Activated CD4-positive, alpha-beta T cell treated with anti-CD3 and anti-CD28 coated beads for 36 hours (primary cell): ENCODE measurements around the gene PEX26. TPM values are rescaled to one million over a fixed set of nuclear protein-coding genes. Genes with fewer than 3 reads are reported as not detected.
"Not testable (repeated sequence)": the region's sequence is repeated elsewhere in the genome, so short reads cannot be mapped to it uniquely, and the experiment has no call there.

Experiments used
- ATAC-seq: fragments of 200-7000 bp; cut with Tn5 transposase; one replicate; pipeline ENCODE4 v1.10.0; 2021; ENCODE audit warnings: mild to moderate bottlenecking, moderate library complexity
- CTCF ChIA-PET: fragments of 350-600 bp; sonication (Branson Sonifier 250); formaldehyde crosslinking; loops from one replicate; lab custom pipeline; 2021; ENCODE audit warnings: antibody characterized with exemption; lab: Charles Lee
- POLR2A ChIA-PET: fragments of 350-600 bp; sonication (Branson Sonifier 250); formaldehyde crosslinking; loops from one replicate; lab custom pipeline; 2021; ENCODE audit warnings: antibody characterized with exemption, inconsistent platforms; lab: Charles Lee
- DNase-seq: peaks from one replicate; pipeline ENCODE4 v3.0.0-alpha.2; 2020
- H3K27ac Mint-ChIP-seq: one replicate; pipeline ENCODE4 v1.8.0; 2021; ENCODE audit warnings: mixed read lengths
- H3K27me3 Mint-ChIP-seq: one replicate; pipeline ENCODE4 v1.8.0; 2021; ENCODE audit warnings: mixed read lengths
- H3K36me3 Mint-ChIP-seq: one replicate; pipeline ENCODE4 v1.8.0; 2021; ENCODE audit warnings: low read depth, mixed read lengths
- H3K4me1 Mint-ChIP-seq: one replicate; pipeline ENCODE4 v1.8.0; 2021; ENCODE audit warnings: mixed read lengths
- H3K4me3 Mint-ChIP-seq: one replicate; pipeline ENCODE4 v1.8.0; 2021; ENCODE audit warnings: mild to moderate bottlenecking, moderate library complexity, mixed read lengths
- H3K9me3 Mint-ChIP-seq: one replicate; pipeline ENCODE4 v1.8.0; 2021; ENCODE audit warnings: low read depth, mixed read lengths
- intact Hi-C, 2 experiments: fragments of 100-400 bp; cut with DNase I in 1 of 2; cut with micrococcal nuclease in 1 of 2; formaldehyde crosslinking; loops; one replicate each; pipeline versions ENCODE4 v1.14.2 to v1.15.1; 2022 to 2024; cut with DNase I, micrococcal nuclease
- total RNA-seq, 2 experiments: library from RNA; stranded (reverse); gene quantifications; one replicate each; pipeline ENCODE4 v1.2.3, GENCODE V29; 2021

Gene PEX26
- total RNA-seq, 2 experiments from 2014 or later: 50.7 to 58.0 TPM

- H3K27ac Mint-ChIP-seq: no peak overlapping the region
- ATAC-seq (no peak), DNase-seq (no peak)
- H3K4me1 Mint-ChIP-seq: no peaks in the 10 kb centered on the region
- peaks cover 2% of the 10 kb centered on the region for H3K27me3 Mint-ChIP-seq
- ChIA-PET POLR2A (no interaction called here), CTCF (interaction anchor here (1.1 kb wide), 1 partner anchor 19 kb away, joined by 4 read pairs; no protein-coding TSS in a partner anchor)
- no peaks in the 10 kb centered on the region for H3K36me3 Mint-ChIP-seq
- H3K9me3 Mint-ChIP-seq: no peaks in the 10 kb centered on the region
- no peak overlapping the region for H3K4me3 Mint-ChIP-seq
- intact Hi-C loops: no loop called here
These were observed 33.1 kb upstream of the PEX26 start for GRCh38 chr22:18044548-18045271.

- H3K27me3 Mint-ChIP-seq: peaks cover 5% of the 10 kb centered on the region
- intact Hi-C loops: no loop called here
- no peak overlapping the region for H3K4me3 Mint-ChIP-seq
- no peaks in the 10 kb centered on the region for H3K36me3 Mint-ChIP-seq
- no peaks in the 10 kb centered on the region for H3K4me1 Mint-ChIP-seq
- CTCF ChIA-PET: interaction anchor here (0.6 to 1.0 kb wide), 2 partner anchors 12 to 32 kb away, joined by 3 read pairs; partner anchors contain the start of gene PEX26
- DNase-seq (no peak), ATAC-seq (no peak)
- POLR2A ChIA-PET: no interaction called here
- no peaks in the 10 kb centered on the region for H3K9me3 Mint-ChIP-seq
- H3K27ac Mint-ChIP-seq: no peak overlapping the region
These were observed 32.0 kb upstream of the PEX26 start for GRCh38 chr22:18045794-18046193.

GRCh38 chr22:18048041-18048440 lies 29.7 kb upstream of the PEX26 start:
- ATAC-seq (no peak), DNase-seq (no peak)
- H3K27me3 Mint-ChIP-seq: peaks cover 5% of the 10 kb centered on the region
- H3K4me1 Mint-ChIP-seq: no peaks in the 10 kb centered on the region
- ChIA-PET CTCF (no interaction called here), POLR2A (no interaction called here)
- no peak overlapping the region for H3K27ac Mint-ChIP-seq
- H3K4me3 Mint-ChIP-seq: no peak overlapping the region
- no peaks in the 10 kb centered on the region for H3K9me3 Mint-ChIP-seq
- H3K36me3 Mint-ChIP-seq: no peaks in the 10 kb centered on the region
- intact Hi-C loops: no loop called here

- Mint-ChIP-seq H3K27ac (no peak overlapping the region), H3K4me1 (no peaks in the 10 kb centered on the region), H3K4me3 (no peak overlapping the region), H3K36me3 (no peaks in the 10 kb centered on the region), H3K9me3 (no peaks in the 10 kb centered on the region), H3K27me3 (peaks cover 5% of the 10 kb centered on the region)
- intact Hi-C loops: no loop called here
- no peak for ATAC-seq
- CTCF ChIA-PET: no interaction called here
- POLR2A ChIA-PET: no interaction called here
- no peak for DNase-seq
These were observed 29.3 kb upstream of the PEX26 start for GRCh38 chr22:18048441-18048898.

GRCh38 chr22:18050065-18050464 lies 27.7 kb upstream of the PEX26 start:
- peaks cover 5% of the 10 kb centered on the region for H3K27me3 Mint-ChIP-seq
- no peaks in the 10 kb centered on the region for H3K4me1 Mint-ChIP-seq
- no peak overlapping the region for H3K27ac Mint-ChIP-seq
- ChIA-PET POLR2A (no interaction called here), CTCF (no interaction called here)
- DNase-seq: no peak
- no peaks in the 10 kb centered on the region for H3K9me3 Mint-ChIP-seq
- H3K36me3 Mint-ChIP-seq: no peaks in the 10 kb centered on the region
- H3K4me3 Mint-ChIP-seq: no peak overlapping the region
- no peak for ATAC-seq
- intact Hi-C loops: no loop called here

GRCh38 chr22:18051113-18051512 lies 26.7 kb upstream of the PEX26 start:
- H3K36me3 Mint-ChIP-seq, H3K9me3 Mint-ChIP-seq, CTCF ChIA-PET, DNase-seq, H3K4me1 Mint-ChIP-seq, H3K27me3 Mint-ChIP-seq, ATAC-seq, H3K27ac Mint-ChIP-seq, POLR2A ChIA-PET, intact Hi-C loops, H3K4me3 Mint-ChIP-seq: not testable (repeated sequence)

- not testable (repeated sequence) for H3K9me3 Mint-ChIP-seq, ATAC-seq
- POLR2A ChIA-PET: interaction anchor here (1.2 kb wide), 1 partner anchor 24 kb away, joined by 3 read pairs; the partner anchor contains the start of gene PEX26
These were observed 24.4 kb upstream of the PEX26 start for GRCh38 chr22:18053216-18053946.

GRCh38 chr22:18055619-18056160 lies 22.1 kb upstream of the PEX26 start:
- CTCF ChIA-PET: interaction anchor here (0.9 to 1.2 kb wide), 2 partner anchors 20 to 45 kb away, joined by 3 to 6 read pairs; no protein-coding TSS in a partner anchor
- ATAC-seq (no peak), DNase-seq (no peak)
- Mint-ChIP-seq H3K36me3 (no peaks in the 10 kb centered on the region), H3K9me3 (no peaks in the 10 kb centered on the region), H3K27ac (no peak overlapping the region), H3K4me1 (no peaks in the 10 kb centered on the region), H3K27me3 (peaks cover 8% of the 10 kb centered on the region), H3K4me3 (no peak overlapping the region)
- POLR2A ChIA-PET: no interaction called here
- intact Hi-C loops: no loop called here

More at GRCh38 chr22:18053216-18053946, 24.4 kb upstream of the PEX26 start:
- intact Hi-C loops, H3K4me3 Mint-ChIP-seq, H3K27ac Mint-ChIP-seq, CTCF ChIA-PET, H3K27me3 Mint-ChIP-seq, H3K4me1 Mint-ChIP-seq, DNase-seq, H3K36me3 Mint-ChIP-seq: not testable (repeated sequence)

- no peaks in the 10 kb centered on the region for H3K4me1 Mint-ChIP-seq
- H3K27ac Mint-ChIP-seq: no peak overlapping the region
- DNase-seq (no peak), ATAC-seq (no peak)
- ChIA-PET POLR2A (no interaction called here), CTCF (interaction anchor here (0.9 to 1.2 kb wide), 2 partner anchors 20 to 45 kb away, joined by 3 to 6 read pairs; no protein-coding TSS in a partner anchor)
- intact Hi-C loops: no loop called here
- no peaks in the 10 kb centered on the region for H3K36me3 Mint-ChIP-seq
- peaks cover 8% of the 10 kb centered on the region for H3K27me3 Mint-ChIP-seq
- H3K4me3 Mint-ChIP-seq: no peak overlapping the region
- no peaks in the 10 kb centered on the region for H3K9me3 Mint-ChIP-seq
These were observed 21.6 kb upstream of the PEX26 start for GRCh38 chr22:18056161-18056666.

GRCh38 chr22:18056807-18057474 lies 20.8 kb upstream of the PEX26 start:
- no peaks in the 10 kb centered on the region for H3K4me1 Mint-ChIP-seq
- no peaks in the 10 kb centered on the region for H3K9me3 Mint-ChIP-seq
- H3K36me3 Mint-ChIP-seq: no peaks in the 10 kb centered on the region
- peaks cover 8% of the 10 kb centered on the region for H3K27me3 Mint-ChIP-seq
- POLR2A ChIA-PET: no interaction called here
- no peak for ATAC-seq
- H3K27ac Mint-ChIP-seq: no peak overlapping the region
- H3K4me3 Mint-ChIP-seq: no peak overlapping the region
- CTCF ChIA-PET: interaction anchor here (1.1 kb wide), 1 partner anchor 11 kb away, joined by 3 read pairs; no protein-coding TSS in a partner anchor
- no peak for DNase-seq
- intact Hi-C loops: no loop called here
